Heart left ventricle (tissue), 13 donors: ENCODE results near the gene MRPL48.

Experiments
- CTCF ChIP-seq, 12 donors: fragments of 200-600 bp; sonication (generic) in 4 of 12; IDR thresholded peaks; one replicate each; pipeline versions ENCODE4 v1.5.0 to v1.8.0; 2018 to 2022; ENCODE audit warnings: antibody characterized with exemption in 12 of 12, mild to moderate bottlenecking in 5 of 12
- POLR2A ChIP-seq, 2 donors: fragments of 450-650 bp; IDR thresholded peaks; one replicate each; pipeline ENCODE4 v1.6.1; 2017; ENCODE audit warnings: antibody characterized with exemption in 2 of 2, mild to moderate bottlenecking in 2 of 2, moderate library complexity in 2 of 2
- donor health status: ischemic (EF 13 %, LVEDD 7.1; RV severe dilation, severe dysfunction).
- donor health status: DM: no; HTN: yes; CAD: no.
- donor health status: DM: no; HTN: no; CAD: no.
- donor health status: ischemic (EF 25% LVEDD 6.9; RV normal size, moderate dysfunction).
- donor health status: ischemic (EF 25% LVEDD 5.7; RV mildly dilated, moderate dysfunction).
- donor health status: ischemic (EF 35%, LVEDD 5.7; RV mildly dilated, moderate dysfunction).
- donor health status: nonischemic (EF 11% LVEDD 7.7; RV severe dilation, severe dysfunction).
- donor health status: DM: yes; HTN: yes; CAD: no.
- donor health status: PGD.
- donor health status: ischemic (EF 29% LVEDD 5.4; RV normal size, mild dysfunction).
- donor health status: nonischemic (EF 23%, LVEDD 6.1; RV moderate dilation, normal function).

- no peak for TF ChIP-seq POLR2A (IDR thresholded peaks at IDR 0.05)
- TF ChIP-seq CTCF (IDR thresholded peaks at IDR 0.05) = no peak
Observed at GRCh38 chr11:73755670-73756069, 32.0 kb upstream of the MRPL48 start.
